Measurements from ENCODE around the gene ERBB3. TPM values are rescaled to one million over a fixed set of nuclear protein-coding genes. Genes with fewer than 3 reads are reported as not detected.

The ERBB3 gene
- total RNA-seq = 0.43 TPM in 1 of 2 replicates, not detected in the other

DNA sequence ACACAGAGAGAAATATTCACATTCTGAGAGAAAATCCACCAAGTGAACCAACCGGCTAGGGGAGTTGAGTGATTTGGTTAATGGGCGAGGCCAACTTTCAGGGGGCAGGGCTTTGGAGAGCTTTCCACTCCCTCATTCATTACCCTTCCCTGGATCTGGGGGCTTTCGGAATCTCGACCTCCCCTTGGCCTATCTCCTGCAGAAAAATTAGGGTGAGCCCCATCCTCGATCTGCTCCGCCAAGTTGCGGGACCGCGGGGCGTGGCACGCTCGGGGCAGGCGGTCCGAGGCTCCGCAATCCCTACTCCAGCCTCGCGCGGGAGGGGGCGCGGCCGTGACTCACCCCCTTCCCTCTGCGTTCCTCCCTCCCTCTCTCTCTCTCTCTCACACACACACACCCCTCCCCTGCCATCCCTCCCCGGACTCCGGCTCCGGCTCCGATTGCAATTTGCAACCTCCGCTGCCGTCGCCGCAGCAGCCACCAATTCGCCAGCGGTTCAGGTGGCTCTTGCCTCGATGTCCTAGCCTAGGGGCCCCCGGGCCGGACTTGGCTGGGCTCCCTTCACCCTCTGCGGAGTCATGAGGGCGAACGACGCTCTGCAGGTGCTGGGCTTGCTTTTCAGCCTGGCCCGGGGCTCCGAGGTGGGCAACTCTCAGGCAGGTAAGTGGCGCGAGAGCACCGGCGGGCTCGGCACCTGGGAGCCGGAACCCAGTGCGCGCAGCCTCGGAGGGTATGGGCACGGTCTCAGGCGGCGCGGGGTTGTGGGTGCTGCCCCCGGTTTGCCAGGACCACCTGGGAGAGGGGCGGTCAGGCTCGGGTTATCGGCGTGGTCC is at the start of gene ERBB3:
Gene ERBB3 (plus strand): TSS at position 443 of the 833 bp plus-strand sequence. CDS start 136 bp downstream, at position 579.

DNA sequence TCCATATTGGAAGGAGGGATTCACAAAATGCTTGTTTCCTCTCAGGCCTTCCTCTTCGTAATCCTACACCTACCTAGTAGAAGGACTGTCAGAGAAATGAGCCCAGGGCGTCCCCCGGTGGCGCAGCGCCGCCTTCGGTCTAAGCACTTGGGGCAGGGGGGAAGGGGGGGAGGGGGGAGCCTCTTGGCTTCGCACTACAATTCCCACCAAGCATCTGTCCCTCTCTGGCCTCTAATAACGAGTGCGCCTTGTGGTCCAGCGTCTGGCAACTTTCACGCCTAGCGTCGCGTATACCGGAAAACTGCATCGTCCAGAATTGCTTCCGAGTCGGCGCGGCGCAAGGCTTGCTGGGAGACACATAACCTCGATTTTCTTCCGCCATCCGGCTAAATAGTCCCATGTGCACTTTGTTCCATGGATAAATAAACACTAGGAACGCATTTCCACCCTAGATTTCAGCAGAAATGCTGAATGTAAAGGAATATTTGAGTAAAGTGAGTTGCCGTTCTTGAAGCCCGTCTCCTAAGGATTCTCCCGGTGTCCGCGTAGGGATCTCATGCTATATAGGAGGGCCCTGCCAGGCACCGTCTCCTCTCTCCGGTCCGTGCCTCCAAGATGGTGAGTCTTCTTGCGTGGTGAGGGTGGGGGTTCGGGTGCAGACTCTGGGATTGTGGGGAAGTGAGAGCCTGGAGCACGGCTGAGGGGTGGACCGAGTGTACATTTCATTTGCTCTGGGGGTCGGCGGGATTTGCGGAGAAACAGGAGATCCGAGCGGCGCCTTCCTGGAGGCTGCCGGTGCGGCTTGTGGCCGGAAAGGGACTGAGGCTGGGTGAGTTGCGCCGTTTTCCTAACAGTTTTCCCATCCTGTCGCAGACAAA is 38.2 kb upstream of the ERBB3 start, which contains the start of gene RPS26:
Gene RPS26 (plus strand): TSS at position 367 of the 878 bp plus-strand sequence. CDS start 249 bp downstream, at position 616.

DNA sequence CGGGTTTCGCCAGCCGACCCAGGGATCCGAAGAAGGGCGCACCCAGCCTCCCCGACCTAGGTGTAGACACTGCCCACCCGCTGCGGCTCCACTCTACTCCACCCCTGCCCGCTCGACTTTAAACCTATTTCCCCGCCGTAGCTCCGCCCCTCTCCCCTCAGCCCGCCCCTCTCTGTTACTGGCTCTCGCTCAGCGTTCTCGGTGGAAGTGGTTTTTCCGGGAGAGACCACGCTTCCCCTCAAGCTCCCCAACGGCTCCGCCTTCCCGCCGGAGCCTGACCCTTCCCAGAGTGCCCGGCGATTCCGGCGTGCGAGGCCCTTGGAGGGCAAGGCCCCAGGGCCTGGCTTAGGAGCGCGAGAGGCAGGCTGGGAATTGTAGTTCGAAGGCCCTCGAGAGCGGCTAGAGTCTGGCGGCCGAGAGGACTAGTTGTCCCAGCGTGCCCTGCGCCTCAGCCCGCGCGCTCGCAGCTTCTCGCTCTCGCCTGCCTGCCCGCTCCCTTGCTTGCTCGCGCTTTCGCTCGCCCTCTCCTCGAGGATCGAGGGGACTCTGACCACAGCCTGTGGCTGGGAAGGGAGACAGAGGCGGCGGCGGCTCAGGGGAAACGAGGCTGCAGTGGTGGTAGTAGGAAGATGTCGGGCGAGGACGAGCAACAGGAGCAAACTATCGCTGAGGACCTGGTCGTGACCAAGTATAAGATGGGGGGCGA is 24.3 kb downstream of the ERBB3 start, which contains the start of gene PA2G4:
Gene PA2G4 (plus strand): TSS at position 451 of the 706 bp plus-strand sequence. CDS start 179 bp downstream, at position 630.

DNA sequence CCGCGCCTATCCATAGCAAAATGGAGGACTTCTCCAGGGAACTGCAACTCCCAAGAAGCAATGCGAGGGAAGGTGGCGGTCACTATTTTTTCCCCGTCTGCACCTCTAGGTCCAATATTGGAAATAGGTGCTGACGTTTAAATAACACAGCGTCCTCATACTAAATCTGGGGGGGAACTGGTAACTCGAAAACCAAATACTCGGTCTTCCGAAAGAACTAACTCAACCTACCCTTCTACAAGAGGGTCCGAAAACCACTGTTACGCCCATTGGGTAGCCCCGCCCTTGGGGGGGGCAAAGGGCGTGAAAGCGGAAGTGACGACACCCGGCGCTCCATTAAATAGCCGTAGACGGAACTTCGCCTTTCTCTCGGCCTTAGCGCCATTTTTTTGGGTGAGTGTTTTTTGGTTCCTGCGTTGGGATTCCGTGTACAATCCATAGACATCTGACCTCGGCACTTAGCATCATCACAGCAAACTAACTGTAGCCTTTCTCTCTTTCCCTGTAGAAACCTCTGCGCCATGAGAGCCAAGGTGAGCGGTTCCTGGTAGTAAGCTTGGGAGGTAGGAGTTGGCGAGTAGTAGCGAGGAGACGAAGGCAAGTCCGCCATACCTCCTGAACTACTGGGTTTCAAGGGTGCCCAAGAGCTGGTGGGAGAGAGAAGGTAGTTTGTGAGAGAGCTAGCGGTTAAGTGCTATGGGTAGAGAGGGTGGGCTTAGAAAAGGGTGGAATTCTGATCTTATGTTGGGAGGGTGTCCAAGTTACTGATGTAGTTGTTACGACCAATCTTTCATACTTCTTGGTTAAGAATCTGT is 36.5 kb downstream of the ERBB3 start, which contains the start of gene RPL41:
Gene RPL41 (plus strand): TSS at position 367 of the 815 bp plus-strand sequence.

DNA sequence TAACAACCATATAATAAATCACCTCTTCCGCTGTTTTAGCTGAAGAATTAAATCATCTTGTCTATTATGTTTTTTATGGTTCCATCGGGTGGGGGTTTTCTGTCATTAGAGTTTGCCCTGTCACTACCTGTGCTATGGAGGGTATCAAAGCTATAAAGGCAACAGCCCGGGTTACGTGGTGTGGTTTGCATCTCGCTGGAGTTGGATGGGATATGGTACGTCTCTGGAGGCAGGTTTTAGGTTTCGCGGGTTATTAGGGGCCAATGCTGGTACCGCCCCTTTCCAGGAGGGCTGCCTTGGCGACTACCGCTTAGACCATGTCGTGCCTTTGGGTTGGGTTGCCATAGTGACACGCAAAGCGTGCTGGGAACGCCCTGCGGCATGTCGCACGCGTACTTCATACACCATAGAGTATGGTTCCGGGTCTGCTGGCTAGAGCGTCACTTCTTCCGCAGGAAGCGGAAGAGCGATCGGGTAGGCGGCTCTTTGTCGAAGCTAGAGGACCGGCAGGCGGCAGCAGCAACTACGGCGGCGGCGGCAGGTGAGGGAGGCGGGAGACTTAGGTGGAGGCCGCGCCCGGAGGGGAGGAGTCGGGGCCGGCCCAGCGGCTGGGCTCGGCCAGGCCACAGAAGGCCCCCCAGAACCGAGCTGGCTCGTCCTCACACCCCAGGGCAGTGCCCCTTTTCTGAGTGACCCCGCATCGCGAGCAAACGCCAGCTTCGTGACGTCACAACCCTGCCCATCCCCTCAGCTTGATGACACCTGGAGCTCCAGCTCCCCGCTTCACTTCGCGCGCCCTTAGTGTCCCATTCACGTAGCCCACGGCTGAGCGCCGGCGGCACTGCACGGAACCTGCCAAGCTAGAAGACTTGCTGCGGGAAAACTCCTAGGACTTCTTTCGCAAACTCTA is 38.1 kb downstream of the ERBB3 start, which contains the start of gene ZC3H10:
Gene ZC3H10 (plus strand): TSS at position 489 of the 910 bp plus-strand sequence. CDS start 2,297 bp downstream, outside the sequence.

DNA sequence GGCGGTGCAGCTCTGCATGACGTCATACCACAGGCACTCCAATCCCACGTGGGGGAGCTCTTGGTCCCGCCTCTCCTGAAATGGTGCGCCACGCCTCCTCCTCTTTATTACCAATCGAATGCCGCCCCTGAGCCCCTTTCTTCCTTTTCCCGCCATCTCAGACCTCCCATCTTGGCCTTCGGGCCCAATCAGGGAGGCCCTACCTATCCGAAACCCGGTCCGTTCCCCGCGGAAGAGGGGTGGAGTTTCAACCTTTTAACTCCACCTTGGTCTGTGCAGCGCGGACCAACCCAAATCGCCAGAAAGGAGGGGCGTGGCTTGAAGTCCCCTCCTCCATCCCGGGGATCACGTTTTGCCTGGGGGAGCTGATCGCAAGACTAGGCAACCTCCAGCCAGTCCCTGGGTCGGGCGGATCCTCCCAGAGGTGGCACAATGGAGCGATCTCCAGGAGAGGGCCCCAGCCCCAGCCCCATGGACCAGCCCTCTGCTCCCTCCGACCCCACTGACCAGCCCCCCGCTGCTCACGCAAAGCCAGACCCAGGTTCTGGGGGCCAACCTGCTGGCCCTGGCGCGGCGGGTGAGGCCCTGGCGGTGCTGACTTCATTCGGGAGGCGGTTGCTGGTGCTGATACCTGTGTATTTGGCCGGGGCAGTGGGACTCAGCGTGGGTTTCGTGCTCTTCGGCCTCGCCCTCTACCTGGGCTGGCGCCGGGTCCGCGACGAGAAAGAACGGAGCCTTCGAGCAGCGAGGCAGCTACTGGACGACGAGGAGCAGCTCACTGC is 48.1 kb downstream of the ERBB3 start, which contains the start of gene ESYT1:
Gene ESYT1 (plus strand): TSS at position 380 of the 782 bp plus-strand sequence. CDS start 53 bp downstream, at position 433.

DNA sequence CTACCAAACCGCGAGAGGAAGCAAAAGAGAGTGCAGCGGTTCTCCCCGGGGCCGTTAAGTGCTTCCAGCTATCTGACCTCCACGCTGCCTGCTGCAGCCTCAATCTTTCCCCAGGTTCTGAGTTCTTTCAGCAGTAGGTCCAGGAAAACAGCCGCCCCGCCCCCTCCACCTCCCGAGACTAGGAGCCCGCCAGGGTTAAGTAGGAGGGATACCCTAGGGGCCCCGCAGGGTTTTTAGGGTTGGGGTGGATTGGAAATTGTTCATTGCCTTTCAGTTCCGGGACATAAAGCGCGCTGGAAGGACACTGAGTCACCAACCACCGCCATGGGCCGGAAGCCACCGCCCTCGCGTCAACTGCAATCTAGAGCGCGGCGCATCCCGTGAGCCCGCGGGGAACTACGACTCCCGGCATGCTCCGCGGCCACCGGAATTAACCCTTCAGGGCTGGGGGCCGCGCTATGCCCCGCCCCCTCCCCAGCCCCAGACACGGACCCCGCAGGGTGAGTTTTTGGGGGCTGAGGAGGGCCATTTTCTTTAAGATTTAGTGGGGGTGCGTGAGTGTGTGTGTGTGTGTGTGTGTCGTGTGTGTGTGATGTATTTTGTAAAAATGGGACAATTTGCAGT is 72.3 kb downstream of the ERBB3 start, which contains the start of gene MYL6B:
Gene MYL6B (plus strand): TSS at position 456 of the 624 bp plus-strand sequence. CDS start 1,332 bp downstream, outside the sequence.

Other genes starting within 250 kb of the ERBB3 start
- 0.36 and 0.53 TPM in 2 replicates for gene MMP19, start 237.2 kb upstream of the ERBB3 start, total RNA-seq
- gene PYM1, start 152.3 kb upstream of the ERBB3 start, total RNA-seq = 22.2 and 27.8 TPM in 2 replicates
- 62.8 and 69.4 TPM in 2 replicates for gene DGKA, start 149.0 kb upstream of the ERBB3 start, total RNA-seq
- gene PMEL, start 114.1 kb upstream of the ERBB3 start, total RNA-seq = 0.36 and 0.40 TPM in 2 replicates
- gene CDK2, start 113.3 kb upstream of the ERBB3 start, total RNA-seq = 43.2 and 53.2 TPM in 2 replicates
- gene RAB5B, start 106.1 kb upstream of the ERBB3 start, total RNA-seq = 57.3 and 71.9 TPM in 2 replicates
- 19.5 and 24.8 TPM in 2 replicates for gene SUOX, start 82.9 kb upstream of the ERBB3 start, total RNA-seq
- 1.3 and 1.9 TPM in 2 replicates for gene IKZF4, start 59.1 kb upstream of the ERBB3 start, total RNA-seq
- 1,015 and 1,043 TPM in 2 replicates for gene RPS26, start 38.2 kb upstream of the ERBB3 start, total RNA-seq
- 284 and 285 TPM in 2 replicates for gene PA2G4, start 24.4 kb downstream of the ERBB3 start, total RNA-seq
- 2,466 and 4,153 TPM in 2 replicates for gene RPL41, start 36.5 kb downstream of the ERBB3 start, total RNA-seq
- gene ZC3H10, start 38.1 kb downstream of the ERBB3 start, total RNA-seq = 6.2 and 6.5 TPM in 2 replicates
- gene ESYT1, start 48.1 kb downstream of the ERBB3 start, total RNA-seq = 259 and 330 TPM in 2 replicates
- gene MYL6B, start 72.4 kb downstream of the ERBB3 start, total RNA-seq = 51.1 and 67.2 TPM in 2 replicates
- 1,508 and 2,188 TPM in 2 replicates for gene MYL6, start 78.2 kb downstream of the ERBB3 start, total RNA-seq
- 72.1 and 75.0 TPM in 2 replicates for gene SMARCC2, start 109.3 kb downstream of the ERBB3 start, total RNA-seq
- gene RNF41, start 141.8 kb downstream of the ERBB3 start, total RNA-seq = 95.6 and 123 TPM in 2 replicates
- 30.7 and 34.0 TPM in 2 replicates for gene NABP2, start 144.2 kb downstream of the ERBB3 start, total RNA-seq
- not detected in 2 replicates for gene SLC39A5, start 149.9 kb downstream of the ERBB3 start, total RNA-seq
- 19.9 and 25.0 TPM in 2 replicates for gene ANKRD52, start 178.2 kb downstream of the ERBB3 start, total RNA-seq
- 8.6 and 9.2 TPM in 2 replicates for gene COQ10A, start 186.8 kb downstream of the ERBB3 start, total RNA-seq
- 238 and 262 TPM in 2 replicates for gene CS, start 220.2 kb downstream of the ERBB3 start, total RNA-seq
- 86.9 and 93.8 TPM in 2 replicates for gene CNPY2, start 235.8 kb downstream of the ERBB3 start, total RNA-seq